HepG2 (cell line): Measurements from ENCODE around the gene HYI. TPM values are rescaled to one million over a fixed set of nuclear protein-coding genes. Genes with fewer than 3 reads are reported as not detected.

Experiments used
- ATAC-seq: fragments of 200-7000 bp; cut with Tn5 transposase; 3 replicates; pipeline ENCODE4 v1.9.1; 2020; ENCODE audit warnings: mild to moderate bottlenecking, moderate library complexity
- BruUV-seq: library from RNA; stranded (reverse); fragments of 400-500 nt; replicated peaks from 2 replicates; lab custom pipeline; 2021; lab: Mats Ljungman, UMichigan
- CTCF ChIA-PET: fragments of 300-600 bp; formaldehyde crosslinking; extraction: SDS; loops from one replicate; lab custom pipeline; 2021; ENCODE audit warnings: low total read pairs, inconsistent platforms, low intra/inter-chr PET ratio; lab: Yijun Ruan, JAX
- POLR2A ChIA-PET: fragments of 350-600 bp; sonication (Branson Sonifier 250); formaldehyde crosslinking; loops from one replicate; lab custom pipeline; 2020; ENCODE audit warnings: antibody characterized with exemption, inconsistent platforms; lab: Yijun Ruan, JAX
- DNase-seq: peaks from one replicate; pipeline ENCODE4 v3.0.0-alpha.2; 2015; ENCODE audit warnings: low spot score
- FAIRE-seq: peaks from 3 replicates; lab custom pipeline; 2011; peaks lifted over from hg19 to GRCh38; lab: Jason Lieb, UNC
- H2AFZ ChIP-seq: one replicate; pipeline ENCODE4 v1.6.1; 2011; ENCODE audit warnings: low read length, inconsistent platforms
- H3K27ac ChIP-seq: fragments of 300-600 bp; 3 replicates; pipeline ENCODE4 v1.8.0; 2011; ENCODE audit warnings: mixed run types, mild to moderate bottlenecking, mixed read lengths, low read length, inconsistent platforms; ENCODE audit not compliant: insufficient read depth; ENCODE audit errors: extremely low read length
- H3K27me3 ChIP-seq, 2 experiments: fragments of 200-600 bp in 1 of 2; 2 replicates in 1 of 2; 3 replicates in 1 of 2; pipeline versions ENCODE4 v1.6.0 to v1.8.0; 2011; ENCODE audit warnings: low read length in 2 of 2, mild to moderate bottlenecking in 2 of 2, moderate library complexity in 2 of 2, inconsistent platforms in 1 of 2; ENCODE audit not compliant: insufficient read depth in 2 of 2, control insufficient read depth in 1 of 2
- H3K36me3 ChIP-seq, 2 experiments: fragments of 200-600 bp in 1 of 2; replicated peaks in 1 of 2; 2 replicates in 1 of 2; 3 replicates in 1 of 2; pipeline versions ENCODE4 v1.5.1 to v1.8.0; 2011; ENCODE audit warnings: low read length in 2 of 2, inconsistent platforms in 1 of 2; ENCODE audit not compliant: insufficient read depth in 2 of 2, control insufficient read depth in 1 of 2
- H3K4me1 ChIP-seq: 2 replicates; pipeline ENCODE4 v1.5.1; 2012; ENCODE audit warnings: low read length, inconsistent platforms; ENCODE audit not compliant: insufficient read depth
- H3K4me2 ChIP-seq: 2 replicates; pipeline ENCODE4 v1.6.0; 2011; ENCODE audit warnings: low read depth, low read length, inconsistent platforms
- H3K4me3 ChIP-seq, 3 experiments: fragments of 200-600 bp in 1 of 3; sonication (generic), shearing (Covaris generic) in 1 of 3; replicated peaks in 1 of 3; 2 replicates each; pipeline ENCODE4 v1.5.1; 2011 to 2016; ENCODE audit warnings: low read length in 3 of 3, inconsistent platforms in 2 of 3, low read depth in 2 of 3, mild to moderate bottlenecking in 2 of 3, control low read depth in 1 of 3, mixed read lengths in 1 of 3; ENCODE audit not compliant: insufficient read depth in 1 of 3
- H3K79me2 ChIP-seq: one replicate; pipeline ENCODE4 v1.6.1; 2011; ENCODE audit warnings: low read length, inconsistent platforms; ENCODE audit not compliant: insufficient read depth
- H3K9ac ChIP-seq: 2 replicates; pipeline ENCODE4 v1.6.0; 2011; ENCODE audit warnings: mild to moderate bottlenecking, low read depth, low read length, inconsistent platforms; ENCODE audit not compliant: insufficient read depth
- H3K9me3 ChIP-seq: 2 replicates; pipeline ENCODE4 v1.5.1; 2012; ENCODE audit warnings: mild to moderate bottlenecking, low read length
- H4K20me1 ChIP-seq: 2 replicates; pipeline ENCODE4 v1.6.0; 2011; ENCODE audit warnings: inconsistent platforms, mild to moderate bottlenecking, low read length, moderate library complexity; ENCODE audit not compliant: insufficient read depth
- ASH2L ChIP-seq: fragments of 300-600, 200-600 bp; sonication (generic); IDR thresholded peaks from 2 replicates; pipeline ENCODE4 v1.7.0; 2017; ENCODE audit warnings: low read depth, mild to moderate bottlenecking, moderate library complexity, mixed read lengths, low read length; ENCODE audit not compliant: insufficient read length
- CCAR2 ChIP-seq: fragments of 200-400 bp; formaldehyde crosslinking; optimal IDR thresholded peaks from 2 replicates; pipeline ENCODE3; 2018; ENCODE audit warnings: low read depth, mild to moderate bottlenecking, low read length, moderate library complexity
- EED ChIP-seq: sonication (generic); formaldehyde crosslinking; IDR thresholded peaks from 2 replicates; pipeline ENCODE4 v1.5.0; 2020; ENCODE audit warnings: mild to moderate bottlenecking, missing genetic modification reagents
- ETV6 ChIP-seq: sonication (generic); formaldehyde crosslinking; conservative IDR thresholded peaks from 2 replicates; pipeline ENCODE4 v1.4.0; 2020; ENCODE audit warnings: missing genetic modification reagents
- LCORL ChIP-seq, 2 experiments: fragments of 450-650 bp in 1 of 2; sonication (generic) in 1 of 2; formaldehyde crosslinking in 1 of 2; IDR thresholded peaks; 2 replicates each; pipeline versions ENCODE4 v1.5.0 to v1.6.1; 2017 to 2020; ENCODE audit warnings: antibody characterized with exemption in 1 of 2, missing genetic modification reagents in 1 of 2
- PCBP1 ChIP-seq: fragments of 200-400 bp; formaldehyde crosslinking; IDR thresholded peaks from 2 replicates; pipeline ENCODE4 v1.6.1; 2017; ENCODE audit warnings: mild to moderate bottlenecking, low read depth, low read length, borderline replicate concordance
- SOX13 ChIP-seq, 3 experiments: fragments of 450-650 bp in 1 of 3; sonication (generic) in 1 of 3; formaldehyde crosslinking in 1 of 3; IDR thresholded peaks in 2 of 3; conservative IDR thresholded peaks in 1 of 3; 2 replicates each; pipeline versions ENCODE4 v1.5.0 to v1.6.1; 2016 to 2020; ENCODE audit warnings: antibody characterized with exemption in 1 of 3, mild to moderate bottlenecking in 1 of 3, missing compliant biosample characterization in 1 of 3, missing genetic modification reagents in 1 of 3, moderate library complexity in 1 of 3
- STAG1 ChIP-seq: sonication (generic); formaldehyde crosslinking; IDR thresholded peaks from 2 replicates; pipeline ENCODE4 v1.4.0; 2020; ENCODE audit warnings: missing genetic modification reagents
- YY1 ChIP-seq: IDR thresholded peaks from 2 replicates; pipeline ENCODE4 v1.6.1; 2011; ENCODE audit warnings: low read length, low read depth, moderate library complexity, mild to moderate bottlenecking; ENCODE audit not compliant: insufficient read depth, insufficient replicate concordance
- ZBTB21 ChIP-seq: sonication (generic); formaldehyde crosslinking; IDR thresholded peaks from 2 replicates; pipeline ENCODE4 v1.4.0; 2020; ENCODE audit warnings: missing genetic modification reagents
- ZNF234 ChIP-seq: sonication (generic); formaldehyde crosslinking; conservative IDR thresholded peaks from 2 replicates; pipeline ENCODE4 v1.5.1; 2020; ENCODE audit warnings: mild to moderate bottlenecking, missing genetic modification reagents
- ZNF30 ChIP-seq: sonication (generic); formaldehyde crosslinking; IDR thresholded peaks from 2 replicates; pipeline ENCODE4 v1.5.0; 2020; ENCODE audit warnings: mild to moderate bottlenecking, missing genetic modification reagents
- ZNF879 ChIP-seq: sonication (generic); formaldehyde crosslinking; IDR thresholded peaks from 2 replicates; pipeline ENCODE4 v1.8.1; 2023; ENCODE audit warnings: missing genetic modification reagents
- ZNF883 ChIP-seq: sonication (generic); formaldehyde crosslinking; IDR thresholded peaks from 2 replicates; pipeline ENCODE4 v1.5.1; 2020; ENCODE audit warnings: mild to moderate bottlenecking, missing genetic modification reagents; ENCODE audit errors: not compliant biosample characterization
- WGBS: methylation state at CpG from one replicate; pipeline ENCODE4 v1.1.6; 2017; ENCODE audit warnings: low lambda C conversion rate; 5-methylcytosine and 5-hydroxymethylcytosine counted together
- in situ Hi-C: cut with HindIII; loops from 2 replicates; pipeline ENCODE4 v1.10.0; 2017; ENCODE audit warnings: low pct_unique_long_range_greater_than_20kb; ENCODE audit not compliant: extremely low pct_ligation_motif_present
- intact Hi-C: fragments of 100-400 bp; cut with micrococcal nuclease; formaldehyde crosslinking; loops from one replicate; pipeline ENCODE4 v1.10.0; 2022; ENCODE audit not compliant: unreplicated experiment
- polyA plus RNA-seq, 8 experiments: library from polyadenylated mRNA; depleted of rRNA in 3 of 8; stranded (reverse) in 7 of 8; unstranded in 1 of 8; fragments of >200 nt; fragmentation: Illumina TruSeq in 4 of 8; extraction: Trizol in 4 of 8; gene quantifications; 2 replicates each; pipeline versions ENCODE4 v1.2.1 to v1.2.3, GENCODE V29; 2011 to 2016; ENCODE audit warnings: low read depth in 4 of 8, missing spikeins in 1 of 8, mixed read lengths in 1 of 8; ENCODE audit not compliant: insufficient read depth in 1 of 8
- total RNA-seq, 5 experiments: library from RNA; depleted of rRNA; stranded (reverse); fragments of >200 nt; fragmentation: Illumina TruSeq; extraction: Trizol; gene quantifications; 2 replicates each; pipeline ENCODE4 v1.2.3, GENCODE V29; 2016; ENCODE audit warnings: low read depth in 1 of 5
- TF ChIP-seq, protein P1 (sequence below): sonication (generic); formaldehyde crosslinking; IDR thresholded peaks from 2 replicates; pipeline ENCODE4 v1.8.1; 2023; ENCODE audit warnings: mild to moderate bottlenecking, missing genetic modification reagents, borderline replicate concordance
- TF ChIP-seq, protein P2 (sequence below): sonication (generic); formaldehyde crosslinking; IDR thresholded peaks from 2 replicates; pipeline ENCODE4 v1.5.0; 2020; ENCODE audit warnings: mild to moderate bottlenecking, missing genetic modification reagents, moderate library complexity
- TF ChIP-seq, protein P3 (sequence below): sonication (generic); formaldehyde crosslinking; conservative IDR thresholded peaks from 2 replicates; pipeline ENCODE4 v1.4.0; 2020; ENCODE audit warnings: missing genetic modification reagents
- TF ChIP-seq, protein P4 (sequence below): sonication (generic); formaldehyde crosslinking; IDR thresholded peaks from 2 replicates; pipeline ENCODE4 v1.4.0; 2020; ENCODE audit warnings: missing genetic modification reagents

HYI gene
- total and polyA plus RNA-seq, 2 of the 13 experiments (the other 11 are each of a cell fraction or from before 2014, with no cell fraction given), result not detected

DNA sequence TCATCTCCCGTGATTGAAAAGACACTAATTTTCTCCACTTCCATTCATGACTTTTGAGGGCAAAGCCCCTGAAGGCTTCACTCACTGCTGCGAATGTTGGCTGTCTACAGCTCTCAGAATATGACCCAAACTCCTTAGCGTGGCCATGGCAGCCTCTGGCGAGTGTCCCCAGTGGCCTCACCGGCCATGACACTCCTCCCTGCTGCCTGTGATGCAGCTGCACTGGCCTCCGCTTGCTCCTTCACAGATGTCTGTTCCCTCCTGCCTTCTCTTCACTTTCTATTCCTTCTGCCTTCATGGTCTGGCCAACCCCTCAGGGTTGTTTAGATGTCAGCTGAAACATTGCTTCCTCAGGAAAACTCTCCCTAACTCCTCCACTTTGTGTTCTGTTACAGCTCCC lies 46.2 kb upstream of the HYI start:
- ATAC-seq, result peak; percentile 98
- in situ Hi-C loops (no loop called here), intact Hi-C loops (no loop called here)
- ChIA-PET CTCF (no interaction called here), POLR2A (no interaction called here)
- peak; percentile 25 for DNase-seq
- peaks cover 5 to 12% of the 10 kb centered on the region in 2 experiments; a peak in 4 of 5 replicates for H3K27me3 ChIP-seq
- no peak overlapping the region for H3K27ac ChIP-seq
- no peak overlapping the region for H3K4me2 ChIP-seq
- no peaks in the 10 kb centered on the region for H3K36me3 ChIP-seq
- WGBS, result 19% methylated on average over 6 of the region's 6 CpGs
- no peak overlapping the region for H3K9ac ChIP-seq
- no peaks in the 10 kb centered on the region for H3K79me2 ChIP-seq
- H3K4me3 ChIP-seq, result no peak overlapping the region
- BruUV-seq, result no TSS peak
- no peak overlapping the region for H2AFZ ChIP-seq
- peak; percentile 8 for FAIRE-seq
- H4K20me1 ChIP-seq, result no peaks in the 10 kb centered on the region
- no peaks in the 10 kb centered on the region for H3K4me1 ChIP-seq
- H3K9me3 ChIP-seq, result no peaks in the 10 kb centered on the region
- no peak for TF ChIP-seq CCAR2
- TF ChIP-seq, protein P1, sequence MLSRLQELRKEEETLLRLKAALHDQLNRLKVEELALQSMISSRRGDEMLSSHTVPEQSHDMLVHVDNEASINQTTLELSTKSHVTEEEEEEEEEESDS, result no peak
- no peak for TF ChIP-seq LCORL (IDR thresholded peaks at IDR 0.05)
- TF ChIP-seq LCORL (CRISPR knock-in tag; IDR thresholded peaks at IDR 0.05), result no peak
- TF ChIP-seq STAG1 (CRISPR knock-in tag), result peak; percentile 27; the same call in 1 of the 2 replicates
- no peak for TF ChIP-seq ZNF30 (CRISPR knock-in tag)
- TF ChIP-seq, protein P2, sequence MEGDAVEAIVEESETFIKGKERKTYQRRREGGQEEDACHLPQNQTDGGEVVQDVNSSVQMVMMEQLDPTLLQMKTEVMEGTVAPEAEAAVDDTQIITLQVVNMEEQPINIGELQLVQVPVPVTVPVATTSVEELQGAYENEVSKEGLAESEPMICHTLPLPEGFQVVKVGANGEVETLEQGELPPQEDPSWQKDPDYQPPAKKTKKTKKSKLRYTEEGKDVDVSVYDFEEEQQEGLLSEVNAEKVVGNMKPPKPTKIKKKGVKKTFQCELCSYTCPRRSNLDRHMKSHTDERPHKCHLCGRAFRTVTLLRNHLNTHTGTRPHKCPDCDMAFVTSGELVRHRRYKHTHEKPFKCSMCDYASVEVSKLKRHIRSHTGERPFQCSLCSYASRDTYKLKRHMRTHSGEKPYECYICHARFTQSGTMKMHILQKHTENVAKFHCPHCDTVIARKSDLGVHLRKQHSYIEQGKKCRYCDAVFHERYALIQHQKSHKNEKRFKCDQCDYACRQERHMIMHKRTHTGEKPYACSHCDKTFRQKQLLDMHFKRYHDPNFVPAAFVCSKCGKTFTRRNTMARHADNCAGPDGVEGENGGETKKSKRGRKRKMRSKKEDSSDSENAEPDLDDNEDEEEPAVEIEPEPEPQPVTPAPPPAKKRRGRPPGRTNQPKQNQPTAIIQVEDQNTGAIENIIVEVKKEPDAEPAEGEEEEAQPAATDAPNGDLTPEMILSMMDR (CRISPR knock-in tag), result peak; percentile 23; the same call in 1 of the 2 replicates
- TF ChIP-seq ZNF883 (CRISPR knock-in tag), result no peak
- TF ChIP-seq ZNF879 (CRISPR knock-in tag), result no peak
- peak; percentile 39 for TF ChIP-seq YY1
- no peak for TF ChIP-seq PCBP1
- TF ChIP-seq ZBTB21, result no peak
- TF ChIP-seq ZNF234, result no peak
- no peak for TF ChIP-seq EED
- TF ChIP-seq SOX13 (IDR thresholded peaks at IDR 0.05), result no peak
- no peak for TF ChIP-seq SOX13 (CRISPR knock-in tag; conservative IDR thresholded peaks at IDR 0.05 in 1 of 2, IDR thresholded peaks at IDR 0.05 in 1 of 2)
- no peak for TF ChIP-seq ASH2L
- no peak for TF ChIP-seq ETV6 (CRISPR knock-in tag)
- TF ChIP-seq, protein P3, sequence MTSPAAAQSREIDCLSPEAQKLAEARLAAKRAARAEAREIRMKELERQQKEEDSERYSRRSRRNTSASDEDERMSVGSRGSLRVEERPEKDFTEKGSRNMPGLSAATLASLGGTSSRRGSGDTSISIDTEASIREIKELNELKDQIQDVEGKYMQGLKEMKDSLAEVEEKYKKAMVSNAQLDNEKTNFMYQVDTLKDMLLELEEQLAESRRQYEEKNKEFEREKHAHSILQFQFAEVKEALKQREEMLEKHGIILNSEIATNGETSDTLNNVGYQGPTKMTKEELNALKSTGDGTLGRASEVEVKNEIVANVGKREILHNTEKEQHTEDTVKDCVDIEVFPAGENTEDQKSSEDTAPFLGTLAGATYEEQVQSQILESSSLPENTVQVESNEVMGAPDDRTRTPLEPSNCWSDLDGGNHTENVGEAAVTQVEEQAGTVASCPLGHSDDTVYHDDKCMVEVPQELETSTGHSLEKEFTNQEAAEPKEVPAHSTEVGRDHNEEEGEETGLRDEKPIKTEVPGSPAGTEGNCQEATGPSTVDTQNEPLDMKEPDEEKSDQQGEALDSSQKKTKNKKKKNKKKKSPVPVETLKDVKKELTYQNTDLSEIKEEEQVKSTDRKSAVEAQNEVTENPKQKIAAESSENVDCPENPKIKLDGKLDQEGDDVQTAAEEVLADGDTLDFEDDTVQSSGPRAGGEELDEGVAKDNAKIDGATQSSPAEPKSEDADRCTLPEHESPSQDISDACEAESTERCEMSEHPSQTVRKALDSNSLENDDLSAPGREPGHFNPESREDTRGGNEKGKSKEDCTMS (CRISPR knock-in tag), result no peak
- TF ChIP-seq, protein P4, sequence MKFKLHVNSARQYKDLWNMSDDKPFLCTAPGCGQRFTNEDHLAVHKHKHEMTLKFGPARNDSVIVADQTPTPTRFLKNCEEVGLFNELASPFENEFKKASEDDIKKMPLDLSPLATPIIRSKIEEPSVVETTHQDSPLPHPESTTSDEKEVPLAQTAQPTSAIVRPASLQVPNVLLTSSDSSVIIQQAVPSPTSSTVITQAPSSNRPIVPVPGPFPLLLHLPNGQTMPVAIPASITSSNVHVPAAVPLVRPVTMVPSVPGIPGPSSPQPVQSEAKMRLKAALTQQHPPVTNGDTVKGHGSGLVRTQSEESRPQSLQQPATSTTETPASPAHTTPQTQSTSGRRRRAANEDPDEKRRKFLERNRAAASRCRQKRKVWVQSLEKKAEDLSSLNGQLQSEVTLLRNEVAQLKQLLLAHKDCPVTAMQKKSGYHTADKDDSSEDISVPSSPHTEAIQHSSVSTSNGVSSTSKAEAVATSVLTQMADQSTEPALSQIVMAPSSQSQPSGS (CRISPR knock-in tag), result no peak
